ENCODE data around the gene SEMA5B. TPM values are rescaled to one million over a fixed set of nuclear protein-coding genes. Genes with fewer than 3 reads are reported as not detected.

SEMA5B gene
- polyA plus RNA-seq, 1 of the 3 experiments (the other 2 are of a cell fraction): 0.43 TPM

DNA sequence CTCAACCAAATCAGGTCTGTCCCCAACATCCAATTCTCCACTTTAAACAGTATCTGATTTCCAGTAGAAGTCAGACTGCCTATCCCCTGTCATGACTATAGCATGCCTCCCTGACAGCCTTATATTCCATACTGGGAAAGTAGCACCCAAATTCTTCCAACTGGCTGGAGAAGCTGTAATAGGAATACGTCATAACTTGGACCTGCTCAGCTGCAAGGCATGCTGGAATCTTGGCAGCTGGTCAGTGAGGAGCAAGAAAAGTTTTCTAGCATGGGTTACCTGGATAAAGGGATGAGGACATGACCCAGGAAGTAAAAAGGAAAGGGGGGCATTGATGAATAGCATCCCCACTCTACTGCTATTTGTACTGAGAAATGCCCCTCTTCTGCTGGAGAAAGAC is 8.9 kb downstream of the SEMA5B start:
- Histone ChIP-seq H3K36me3 (replicated peaks in 1 of 2; ENCODE audit: control insufficient read depth in 1 of 2, insufficient read depth in 2 of 2, low read length in 1 of 2) (no peaks in the 10 kb centered on the region), H3K79me2 (ENCODE audit: insufficient read depth) (no peaks in the 10 kb centered on the region), H2AFZ (ENCODE audit: low read depth) (no peak overlapping the region), H3K4me2 (no peak overlapping the region), H3K27ac (ENCODE audit: low read depth in 2 of 2, low read length in 1 of 2) (no peak overlapping the region), H4K20me1 (ENCODE audit: insufficient read depth) (no peaks in the 10 kb centered on the region), H3K9me3 (no peaks in the 10 kb centered on the region), H3F3A (replicated peaks; ENCODE audit: insufficient read depth) (no peaks in the 10 kb centered on the region), H3K9me2 (no peaks in the 10 kb centered on the region), H3K9ac (no peak overlapping the region), H3K4me1 (ENCODE audit: control insufficient read depth in 1 of 2, insufficient read depth in 2 of 2, low read depth in 1 of 2, low read length in 1 of 2) (no peaks in the 10 kb centered on the region; a peak in 1 of 4 replicates), H3K27me3 (ENCODE audit: insufficient read depth) (peaks cover 29% of the 10 kb centered on the region), H3K4me3 (ENCODE audit: low read depth in 2 of 2, low read length in 1 of 2) (no peak overlapping the region)
- no peak for DNase-seq
- TF ChIP-seq RAD21 (IDR thresholded peaks at IDR 0.05; ENCODE audit: low read length): no peak
- TF ChIP-seq TAF1 (IDR thresholded peaks at IDR 0.05; ENCODE audit: borderline replicate concordance, low read depth, low read length): no peak
- TF ChIP-seq, protein P1, sequence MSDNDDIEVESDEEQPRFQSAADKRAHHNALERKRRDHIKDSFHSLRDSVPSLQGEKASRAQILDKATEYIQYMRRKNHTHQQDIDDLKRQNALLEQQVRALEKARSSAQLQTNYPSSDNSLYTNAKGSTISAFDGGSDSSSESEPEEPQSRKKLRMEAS (IDR thresholded peaks at IDR 0.05; ENCODE audit: low read depth): no peak
- TF ChIP-seq YY1 (IDR thresholded peaks at IDR 0.05; ENCODE audit: low read depth): no peak
- no peak for TF ChIP-seq RCOR1 (IDR thresholded peaks at IDR 0.05; ENCODE audit: low read length)
- TF ChIP-seq SMC3 (IDR thresholded peaks at IDR 0.05; ENCODE audit: low read depth, low read length): no peak
- TF ChIP-seq SIN3A (IDR thresholded peaks at IDR 0.05; ENCODE audit: borderline replicate concordance, low read depth, low read length): no peak
- TF ChIP-seq TCF12 (IDR thresholded peaks at IDR 0.05): no peak
- TF ChIP-seq FOXJ3 (CRISPR knock-in tag; IDR thresholded peaks at IDR 0.05): no peak
- no peak for TF ChIP-seq FOXM1 (IDR thresholded peaks at IDR 0.05; ENCODE audit: low read depth)
- TF ChIP-seq MXI1 (IDR thresholded peaks at IDR 0.05; ENCODE audit: low read depth, low read length): no peak
- TF ChIP-seq EP300 (IDR thresholded peaks at IDR 0.05; ENCODE audit: borderline replicate concordance in 1 of 2, low read depth in 1 of 2, low read length in 1 of 2): no peak
- TF ChIP-seq ELF1 (IDR thresholded peaks at IDR 0.05): no peak
- TF ChIP-seq, protein P2, sequence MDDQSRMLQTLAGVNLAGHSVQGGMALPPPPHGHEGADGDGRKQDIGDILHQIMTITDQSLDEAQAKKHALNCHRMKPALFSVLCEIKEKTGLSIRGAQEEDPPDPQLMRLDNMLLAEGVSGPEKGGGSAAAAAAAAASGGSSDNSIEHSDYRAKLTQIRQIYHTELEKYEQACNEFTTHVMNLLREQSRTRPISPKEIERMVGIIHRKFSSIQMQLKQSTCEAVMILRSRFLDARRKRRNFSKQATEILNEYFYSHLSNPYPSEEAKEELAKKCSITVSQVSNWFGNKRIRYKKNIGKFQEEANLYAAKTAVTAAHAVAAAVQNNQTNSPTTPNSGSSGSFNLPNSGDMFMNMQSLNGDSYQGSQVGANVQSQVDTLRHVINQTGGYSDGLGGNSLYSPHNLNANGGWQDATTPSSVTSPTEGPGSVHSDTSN (IDR thresholded peaks at IDR 0.05): no peak
- TF ChIP-seq RXRA (IDR thresholded peaks at IDR 0.05; ENCODE audit: borderline replicate concordance, low read depth): no peak
- TF ChIP-seq, protein P3, sequence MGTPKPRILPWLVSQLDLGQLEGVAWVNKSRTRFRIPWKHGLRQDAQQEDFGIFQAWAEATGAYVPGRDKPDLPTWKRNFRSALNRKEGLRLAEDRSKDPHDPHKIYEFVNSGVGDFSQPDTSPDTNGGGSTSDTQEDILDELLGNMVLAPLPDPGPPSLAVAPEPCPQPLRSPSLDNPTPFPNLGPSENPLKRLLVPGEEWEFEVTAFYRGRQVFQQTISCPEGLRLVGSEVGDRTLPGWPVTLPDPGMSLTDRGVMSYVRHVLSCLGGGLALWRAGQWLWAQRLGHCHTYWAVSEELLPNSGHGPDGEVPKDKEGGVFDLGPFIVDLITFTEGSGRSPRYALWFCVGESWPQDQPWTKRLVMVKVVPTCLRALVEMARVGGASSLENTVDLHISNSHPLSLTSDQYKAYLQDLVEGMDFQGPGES (IDR thresholded peaks at IDR 0.05; ENCODE audit: low read depth, low read length): no peak
- TF ChIP-seq NFIC (IDR thresholded peaks at IDR 0.05; ENCODE audit: borderline replicate concordance): no peak
- TF ChIP-seq GABPA (IDR thresholded peaks at IDR 0.05; ENCODE audit: low read depth): no peak
- no peak for TF ChIP-seq FOSL2 (IDR thresholded peaks at IDR 0.05; ENCODE audit: borderline replicate concordance, low read depth)
- 36% methylated on average over 1 of the region's 1 CpG for WGBS (ENCODE audit: low lambda C conversion rate)
- ChIA-PET CTCF (interaction anchor here (0.8 to 1.9 kb wide), 4 partner anchors 9 to 128 kb away, joined by 3 to 19 read pairs (median 4); partner anchors contain the start of gene SEMA5B), POLR2A (no interaction called here)
